Panc1 (cell line): ENCODE data around the gene NACC1. TPM values are rescaled to one million over a fixed set of nuclear protein-coding genes. Genes with fewer than 3 reads are reported as not detected.

Experiments
- ATAC-seq: fragments of 200-7000 bp; cut with Tn5 transposase; 2 replicates; pipeline ENCODE4 v1.9.1; 2020; ENCODE audit warnings: mild to moderate bottlenecking, moderate library complexity
- BruUV-seq: library from RNA; stranded (reverse); fragments of 400-500 nt; replicated peaks from 2 replicates; lab custom pipeline; 2021; lab: Mats Ljungman, UMichigan
- CTCF ChIA-PET: fragments of 300-600 bp; sonication (Branson Sonifier 250); formaldehyde crosslinking; loops from one replicate; lab custom pipeline; 2022; ENCODE audit warnings: antibody characterized with exemption; lab: Charles Lee
- POLR2A ChIA-PET: fragments of 300-600 bp; sonication (Branson Sonifier 250); formaldehyde crosslinking; loops from one replicate; lab custom pipeline; 2022; ENCODE audit warnings: antibody characterized with exemption; lab: Charles Lee
- DNase-seq: peaks from one replicate; pipeline ENCODE4 v3.0.0-alpha.2; 2010; ENCODE audit warnings: low read depth, low spot score
- H3K27ac ChIP-seq: 2 replicates; pipeline ENCODE4 v1.5.1; 2011; ENCODE audit warnings: mild to moderate bottlenecking, low read length, inconsistent platforms
- H3K27me3 ChIP-seq: fragments of 200-500 bp; sonication (Bioruptor generic); 2 replicates; pipeline ENCODE4 v1.6.0; 2014; ENCODE audit warnings: low read length, inconsistent platforms; ENCODE audit not compliant: control insufficient read depth, insufficient read depth
- H3K36me3 ChIP-seq: fragments of 200-500 bp; sonication (Bioruptor generic); 2 replicates; pipeline ENCODE4 v1.5.1; 2014; ENCODE audit warnings: inconsistent platforms, mild to moderate bottlenecking, low read length, moderate library complexity; ENCODE audit not compliant: control insufficient read depth, insufficient read depth
- H3K4me1 ChIP-seq: 2 replicates; pipeline ENCODE4 v1.5.1; 2011; ENCODE audit warnings: inconsistent platforms, mild to moderate bottlenecking, low read length, moderate library complexity; ENCODE audit not compliant: control insufficient read depth, insufficient read depth
- H3K4me3 ChIP-seq, 2 experiments: 2 replicates each; pipeline ENCODE4 v1.5.1; 2011 to 2012; ENCODE audit warnings: low read depth in 2 of 2, low read length in 2 of 2, mild to moderate bottlenecking in 2 of 2, inconsistent platforms in 1 of 2, moderate library complexity in 1 of 2
- H3K9me3 ChIP-seq: fragments of 200-500 bp; sonication (Bioruptor generic); 2 replicates; pipeline ENCODE4 v1.5.1; 2014; ENCODE audit warnings: low read depth, mild to moderate bottlenecking, inconsistent platforms, low read length, moderate library complexity; ENCODE audit not compliant: control insufficient read depth, insufficient read depth
- CTCF ChIP-seq: fragments of 450-650 bp; IDR thresholded peaks from 2 replicates; pipeline ENCODE4 v1.5.1; 2017; ENCODE audit warnings: mild to moderate bottlenecking
- POLR2AphosphoS5 ChIP-seq: IDR thresholded peaks from 2 replicates; pipeline ENCODE4 v1.6.1; 2012; ENCODE audit warnings: mild to moderate bottlenecking, low read depth, low read length, moderate library complexity
- REST ChIP-seq, 2 experiments: IDR thresholded peaks; 2 replicates each; pipeline ENCODE4 v1.6.1; 2011 to 2012; ENCODE audit warnings: low read depth in 2 of 2, control low read depth in 1 of 2, low read length in 1 of 2, mild to moderate bottlenecking in 1 of 2, moderate library complexity in 1 of 2; ENCODE audit not compliant: insufficient read depth in 1 of 2
- SIN3A ChIP-seq: IDR thresholded peaks from 2 replicates; pipeline ENCODE4 v1.6.1; 2012; ENCODE audit warnings: low read depth, mild to moderate bottlenecking, low read length, moderate library complexity, borderline replicate concordance; ENCODE audit not compliant: insufficient read depth
- TCF7L2 ChIP-seq: IDR thresholded peaks from 2 replicates; pipeline ENCODE4 v1.6.1; 2011; ENCODE audit warnings: mild to moderate bottlenecking, low read depth, low read length, inconsistent platforms
- in situ Hi-C: cut with HindIII; loops from 2 replicates; pipeline ENCODE4 v1.10.0; 2016; ENCODE audit warnings: low sequenced_read_pairs, low pct_unique_long_range_greater_than_20kb
- intact Hi-C: fragments of 100-400 bp; cut with micrococcal nuclease; formaldehyde crosslinking; loops from one replicate; pipeline ENCODE4 v1.10.0; 2022; ENCODE audit not compliant: unreplicated experiment
- total RNA-seq: library from RNA; stranded (reverse); gene quantifications from one replicate; pipeline ENCODE4 v1.2.1, GENCODE V29; 2021; ENCODE audit not compliant: unreplicated experiment

The NACC1 gene
- total RNA-seq, 1 experiment from 2014 or later = 129 TPM

DNA sequence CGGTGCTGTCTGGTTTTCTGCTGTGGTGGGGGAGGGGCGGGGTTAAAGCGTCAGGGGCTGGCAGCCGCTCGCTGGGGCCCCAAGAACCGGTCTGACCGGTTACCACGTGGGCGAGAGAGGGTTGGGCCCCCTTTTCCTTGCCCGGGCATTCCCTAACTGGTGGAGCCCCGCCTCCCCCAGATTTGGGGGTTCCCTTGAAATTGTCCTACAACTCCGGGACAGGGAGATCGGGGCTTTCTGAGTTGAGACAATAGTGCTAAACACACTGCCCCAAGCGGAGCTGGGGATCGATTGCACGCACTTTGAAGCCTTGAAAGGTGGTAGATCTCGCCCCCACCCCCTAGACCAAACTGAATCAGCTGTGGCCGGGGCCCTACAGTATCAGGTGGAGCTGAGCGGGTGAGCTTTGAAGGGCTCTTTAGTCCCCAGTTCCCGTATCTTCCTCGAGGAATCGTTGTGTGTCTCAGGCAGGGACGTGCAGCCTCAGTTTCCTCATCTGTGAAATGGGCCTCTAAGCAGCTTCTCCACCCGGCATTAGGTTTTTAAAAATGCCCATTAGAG, 36.9 kb downstream of the NACC1 start:
- TF ChIP-seq POLR2AphosphoS5 (no peak), TCF7L2 (no peak), CTCF (no peak), REST (IDR thresholded peaks at IDR 0.05; ENCODE audit: insufficient read depth in 1 of 2, low read depth in 2 of 2, low read length in 1 of 2) (no peak), SIN3A (no peak)
- DNase-seq (no peak), ATAC-seq (peak; percentile 4; the same call in 1 of the 2 replicates)
- POLR2A ChIA-PET = interaction anchor here (0.6 to 1.2 kb wide), 4 partner anchors 8 to 364 kb away, joined by 3 to 12 read pairs (median 6); partner anchors contain the start of gene JUNB
- in situ Hi-C loops (no loop called here), intact Hi-C loops (no loop called here)
- Histone ChIP-seq H3K36me3 (peaks cover 10% of the 10 kb centered on the region; the same call in 1 of the 2 replicates), H3K27me3 (no peaks in the 10 kb centered on the region), H3K9me3 (no peaks in the 10 kb centered on the region), H3K4me1 (peaks cover 11% of the 10 kb centered on the region), H3K27ac (peak overlapping the region; percentile 96), H3K4me3 (peak overlapping the region; percentile 68 to 90)
- CTCF ChIA-PET = interaction anchor here (1.2 kb wide), 1 partner anchor 177 kb away, joined by 5 read pairs; no protein-coding TSS in a partner anchor
- BruUV-seq = no TSS peak

DNA sequence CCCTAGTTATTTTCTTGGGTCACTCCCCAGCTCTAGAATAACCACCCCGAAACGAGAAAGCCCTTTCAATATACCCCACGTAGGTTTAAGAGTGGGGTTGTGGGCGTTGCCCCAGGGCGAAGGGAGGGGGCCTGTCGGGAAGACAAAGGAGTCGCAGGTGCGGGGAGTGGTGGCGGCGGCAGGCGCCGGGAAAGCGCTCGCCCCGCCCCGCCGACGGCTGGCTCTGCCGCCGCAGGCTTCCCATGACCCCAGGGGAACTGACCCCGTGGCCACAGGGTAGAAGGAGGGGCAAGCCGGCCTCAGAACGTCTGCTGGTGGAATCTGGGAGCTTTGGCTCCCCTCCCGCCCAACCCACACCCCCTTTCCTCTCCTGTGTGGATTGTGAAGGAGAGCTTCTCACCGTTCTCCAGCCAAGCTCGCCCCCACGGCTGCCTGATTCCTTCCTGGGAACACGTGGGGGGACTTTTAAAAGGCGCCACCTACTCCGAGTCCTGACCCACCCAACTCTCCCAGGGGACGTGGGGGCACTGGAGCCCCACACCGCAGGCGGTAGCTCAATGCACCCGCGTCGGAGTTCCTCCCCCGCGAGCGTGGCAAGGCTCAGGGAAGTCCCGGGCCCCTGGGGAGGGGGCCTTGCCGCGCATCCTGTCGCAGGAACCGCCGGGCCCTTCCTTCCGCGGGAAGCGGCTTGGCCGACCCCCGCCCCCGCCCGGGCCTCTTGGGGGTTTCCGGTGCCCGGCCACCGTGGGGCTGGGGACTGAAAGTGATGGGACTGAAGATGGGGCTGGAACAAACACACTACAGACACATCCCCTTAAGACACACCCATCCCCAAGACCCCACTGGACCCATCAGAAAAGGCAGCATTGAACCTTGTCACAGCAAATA, 37.7 kb downstream of the NACC1 start:
- peak overlapping the region; percentile 68 to 90 for H3K4me3 ChIP-seq
- DNase-seq = no peak
- peaks cover 15% of the 10 kb centered on the region for H3K4me1 ChIP-seq
- no TSS peak for BruUV-seq
- in situ Hi-C loops (no loop called here), intact Hi-C loops (no loop called here)
- H3K9me3 ChIP-seq = no peaks in the 10 kb centered on the region
- POLR2A ChIA-PET = interaction anchor here (0.5 to 1.2 kb wide), 6 partner anchors 8 to 364 kb away, joined by 3 to 12 read pairs (median 4); partner anchors contain the start of gene JUNB
- ATAC-seq = peak; percentile 28
- H3K27me3 ChIP-seq = no peaks in the 10 kb centered on the region
- CTCF ChIA-PET = interaction anchor here (1.2 kb wide), 1 partner anchor 178 kb away, joined by 5 read pairs; no protein-coding TSS in a partner anchor
- TF ChIP-seq REST (IDR thresholded peaks at IDR 0.05; ENCODE audit: insufficient read depth in 1 of 2, low read depth in 2 of 2, low read length in 1 of 2) = no peak
- 0 out of 2 replicates have a peak, but pooled peaks have one; percentile 56 for TF ChIP-seq SIN3A
- no peak for TF ChIP-seq CTCF
- TF ChIP-seq POLR2AphosphoS5 = peak; percentile 60
- peak; percentile 83; the same call in 1 of the 2 replicates for TF ChIP-seq TCF7L2
- H3K36me3 ChIP-seq = peaks cover 7% of the 10 kb centered on the region; the same call in 1 of the 2 replicates
- peak overlapping the region; percentile 96 for H3K27ac ChIP-seq
